Epithelial cell of proximal tubule (primary cell): ENCODE data around the gene CABP7. TPM values are rescaled to one million over a fixed set of nuclear protein-coding genes. Genes with fewer than 3 reads are reported as not detected.

Experiments used
- DNase-seq: peaks from one replicate; pipeline ENCODE4 v3.0.0-alpha.2; 2011; ENCODE audit warnings: low read depth
- H3K4me3 ChIP-seq: 2 replicates; pipeline ENCODE4 v1.5.1; 2011; ENCODE audit warnings: low read depth, mild to moderate bottlenecking, low read length
- CTCF ChIP-seq: conservative IDR thresholded peaks from 2 replicates; pipeline ENCODE4 v1.5.1; 2012; ENCODE audit warnings: low read depth, mild to moderate bottlenecking, low read length
- total RNA-seq: library from RNA; depleted of rRNA; stranded (reverse); fragments of >200 nt; gene quantifications from 2 replicates; pipeline ENCODE4 v1.2.3, GENCODE V29; 2015

The CABP7 gene
- total RNA-seq, 1 donor from 2014 or later = not detected

- no peak overlapping the region for H3K4me3 ChIP-seq
- no peak for TF ChIP-seq CTCF
- DNase-seq = no peak
These were observed 26.1 kb upstream of the CABP7 start for GRCh38 chr22:29693671-29694070.

- no peak overlapping the region for H3K4me3 ChIP-seq
- no peak for DNase-seq
- TF ChIP-seq CTCF = no peak
These were observed 24.5 kb upstream of the CABP7 start for GRCh38 chr22:29695129-29695926.

- TF ChIP-seq CTCF = no peak
- DNase-seq = no peak
- H3K4me3 ChIP-seq = no peak overlapping the region
These were observed 21.8 kb upstream of the CABP7 start for GRCh38 chr22:29697853-29698598.

- no peak for DNase-seq
- H3K4me3 ChIP-seq = no peak overlapping the region
- no peak for TF ChIP-seq CTCF
These were observed 19.4 kb upstream of the CABP7 start for GRCh38 chr22:29700206-29700899.

- TF ChIP-seq CTCF = no peak
- H3K4me3 ChIP-seq = no peak overlapping the region
- DNase-seq = no peak
These were observed 19.0 kb upstream of the CABP7 start for GRCh38 chr22:29700900-29701154.

GRCh38 chr22:29701155-29701999 is 18.4 kb upstream of the CABP7 start:
- peak; percentile 9 for DNase-seq
- H3K4me3 ChIP-seq = no peak overlapping the region
- TF ChIP-seq CTCF = peak; percentile 49
